HG03139 (cell line): ENCODE measurements around the gene CYB5A.
A peak's percentile ranks its signal among the peaks of the same experiment; 100 is the strongest.

Experiments used
- ATAC-seq: cut with Tn5 transposase; IDR thresholded peaks from one replicate; pipeline ENCODE4 v1.9.1; 2021; ENCODE audit not compliant: unreplicated experiment

CYB5A gene

GRCh38 chr18:74278058-74278457, 13.7 kb downstream of the CYB5A start:
- no peak for ATAC-seq

DNA sequence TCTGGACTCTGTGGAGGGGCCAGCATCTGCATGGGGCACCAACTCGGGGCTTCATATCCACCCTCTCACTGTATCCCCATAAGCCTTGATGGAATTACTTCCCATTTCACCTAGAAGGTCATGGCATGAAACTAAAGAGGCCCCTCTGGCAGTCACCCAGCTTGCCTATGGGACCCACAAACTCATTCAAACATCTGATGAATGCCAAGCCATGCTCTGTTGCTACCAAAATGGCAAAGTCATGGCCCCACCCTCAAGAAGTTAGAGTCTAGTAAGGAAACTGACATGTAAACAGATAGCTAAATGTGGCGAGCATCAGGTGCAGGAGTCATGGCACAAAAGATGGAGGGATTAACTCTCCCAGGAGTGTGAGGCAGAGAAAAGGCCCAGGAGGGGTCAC, 14.5 kb downstream of the CYB5A start:
- no peak for ATAC-seq

DNA sequence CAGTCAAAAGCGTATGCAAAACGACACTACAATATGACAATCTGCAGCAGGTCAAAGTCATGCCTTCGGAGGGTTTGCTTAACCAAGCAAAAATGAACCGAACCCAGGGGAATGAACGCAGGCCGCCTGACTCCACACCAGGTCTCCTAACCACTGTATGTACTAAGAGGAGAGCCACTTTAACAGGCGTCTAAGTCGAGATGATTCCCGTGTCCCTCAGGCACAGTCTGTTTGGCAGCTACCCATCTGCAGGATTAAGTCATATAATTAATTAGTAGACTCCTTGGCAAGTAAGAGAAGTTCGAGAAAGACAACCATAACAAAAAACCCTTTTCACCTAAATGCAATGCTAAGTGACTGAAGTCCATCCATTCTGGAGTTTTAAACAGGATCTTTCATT, 15.2 kb downstream of the CYB5A start:
- no peak for ATAC-seq

DNA sequence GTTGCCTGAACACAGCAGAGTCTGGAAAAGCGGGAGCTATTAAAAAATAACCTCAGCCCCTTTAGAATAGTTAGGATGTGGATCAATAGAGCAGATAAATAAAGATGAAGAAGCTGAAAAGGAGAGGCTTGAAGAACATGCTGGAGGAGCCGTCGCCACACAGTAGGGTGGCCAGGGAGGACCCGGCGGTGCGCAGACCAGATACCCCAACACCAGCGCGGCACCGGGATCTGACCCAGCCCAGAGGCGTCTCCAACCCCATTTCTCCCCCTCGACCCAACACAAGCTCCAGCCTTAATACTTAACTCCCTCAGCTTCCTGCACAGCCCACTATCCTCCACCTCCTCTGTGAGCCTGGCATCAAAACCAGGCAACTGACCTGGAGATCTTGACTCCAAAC, 16.0 kb downstream of the CYB5A start:
- ATAC-seq: no peak

DNA sequence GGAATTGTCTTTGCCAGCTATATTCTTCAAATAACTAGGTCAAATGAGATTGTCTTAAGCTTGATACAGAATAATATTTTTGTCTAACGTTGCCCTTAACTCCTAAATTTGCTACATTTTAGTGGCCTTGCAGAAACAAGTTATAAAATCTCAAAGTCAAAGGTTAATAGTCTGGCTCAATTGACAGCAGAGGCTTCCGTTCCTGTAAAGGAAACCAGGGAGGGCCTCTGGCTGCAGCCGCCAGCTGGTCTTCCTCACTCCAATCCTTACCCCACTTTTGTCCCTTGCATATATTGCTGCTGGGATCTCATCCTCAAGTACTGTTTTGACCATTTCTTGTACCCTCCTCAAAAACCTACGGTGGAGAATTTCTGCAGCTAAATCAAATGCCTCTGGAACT, 17.1 kb downstream of the CYB5A start:
- no peak for ATAC-seq

- no peak for ATAC-seq
These were observed 18.4 kb downstream of the CYB5A start for GRCh38 chr18:74273394-74273793.

DNA sequence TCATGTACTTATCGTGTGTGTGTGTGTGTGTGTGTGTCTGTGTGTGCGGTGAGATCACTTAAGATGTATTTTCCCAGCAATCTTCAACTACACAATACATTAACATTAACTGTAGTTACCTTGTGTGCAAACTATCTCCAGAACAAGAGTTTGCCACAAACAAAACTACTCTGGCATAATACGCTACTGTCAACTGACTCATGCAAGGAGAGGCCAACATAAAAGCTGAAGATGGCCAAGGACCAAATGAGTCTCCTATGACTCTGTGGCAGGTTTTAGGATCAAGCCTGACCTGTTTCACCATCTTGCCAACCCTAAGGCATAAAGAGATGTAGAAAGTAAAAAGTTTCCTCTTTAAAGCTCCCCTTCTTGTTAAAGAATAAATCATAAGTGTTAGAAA, 20.1 kb downstream of the CYB5A start:
- ATAC-seq: no peak

DNA sequence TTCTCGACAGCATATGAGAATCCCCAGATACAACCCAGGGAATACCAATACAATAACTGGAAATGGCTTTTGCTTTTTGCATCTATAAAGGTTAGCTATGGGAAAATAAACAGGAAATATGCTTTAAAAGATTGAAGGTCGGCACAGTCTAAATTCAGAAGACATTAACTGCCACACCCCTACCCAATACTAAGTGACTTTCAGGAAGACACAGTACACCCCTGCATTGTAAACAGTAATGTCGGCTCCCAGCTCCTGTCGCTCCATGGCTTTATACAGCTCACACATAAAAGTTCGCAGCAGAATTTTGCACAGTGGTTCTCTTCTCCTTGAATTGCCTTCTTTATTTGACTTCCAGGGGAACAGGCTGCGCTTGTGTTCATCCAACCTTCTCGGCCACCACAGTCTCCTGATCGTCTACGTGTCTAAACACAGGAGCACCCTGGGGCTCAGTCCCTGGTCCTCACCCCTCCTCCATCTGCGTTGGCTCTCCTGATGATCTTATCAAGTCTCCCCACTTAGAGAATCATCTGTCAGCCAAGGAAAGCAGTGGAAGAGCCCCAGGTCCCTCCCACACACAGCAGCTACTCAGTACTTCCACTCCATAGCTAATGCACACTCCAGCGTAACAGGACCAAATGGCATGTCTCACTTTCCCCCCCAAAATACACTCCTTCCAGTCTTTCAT, 22.7 kb downstream of the CYB5A start:
- ATAC-seq: no peak

- ATAC-seq: no peak
These were observed 23.6 kb downstream of the CYB5A start for GRCh38 chr18:74268175-74268574.

- no peak for ATAC-seq
These were observed 25.6 kb downstream of the CYB5A start for GRCh38 chr18:74266161-74266560.

DNA sequence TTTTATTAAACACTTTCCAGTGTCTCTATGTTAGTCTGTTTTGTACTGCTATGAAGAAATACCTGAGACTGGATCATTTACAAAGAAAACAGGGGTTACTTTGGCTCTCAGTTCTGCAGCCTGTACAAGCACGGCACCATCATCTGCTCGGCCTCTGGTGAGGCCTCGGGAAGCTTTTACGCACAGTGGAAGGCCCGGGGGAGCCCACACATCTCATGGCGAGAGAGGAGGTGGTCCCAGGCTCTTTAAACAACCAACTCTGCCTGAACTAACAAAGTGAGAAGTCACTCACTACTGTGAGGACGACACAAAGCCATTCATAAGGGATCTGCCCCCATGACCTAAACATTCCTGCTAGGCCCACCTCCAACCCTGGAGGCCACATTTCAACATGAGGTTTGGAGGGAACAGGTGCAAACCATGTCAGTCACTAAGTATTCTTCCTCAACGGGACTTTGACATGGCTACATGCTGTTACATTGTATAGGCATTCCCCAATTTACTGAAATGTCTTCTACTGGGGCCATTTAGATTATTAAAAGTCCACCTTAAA, 26.1 kb downstream of the CYB5A start:
- ATAC-seq: no peak

DNA sequence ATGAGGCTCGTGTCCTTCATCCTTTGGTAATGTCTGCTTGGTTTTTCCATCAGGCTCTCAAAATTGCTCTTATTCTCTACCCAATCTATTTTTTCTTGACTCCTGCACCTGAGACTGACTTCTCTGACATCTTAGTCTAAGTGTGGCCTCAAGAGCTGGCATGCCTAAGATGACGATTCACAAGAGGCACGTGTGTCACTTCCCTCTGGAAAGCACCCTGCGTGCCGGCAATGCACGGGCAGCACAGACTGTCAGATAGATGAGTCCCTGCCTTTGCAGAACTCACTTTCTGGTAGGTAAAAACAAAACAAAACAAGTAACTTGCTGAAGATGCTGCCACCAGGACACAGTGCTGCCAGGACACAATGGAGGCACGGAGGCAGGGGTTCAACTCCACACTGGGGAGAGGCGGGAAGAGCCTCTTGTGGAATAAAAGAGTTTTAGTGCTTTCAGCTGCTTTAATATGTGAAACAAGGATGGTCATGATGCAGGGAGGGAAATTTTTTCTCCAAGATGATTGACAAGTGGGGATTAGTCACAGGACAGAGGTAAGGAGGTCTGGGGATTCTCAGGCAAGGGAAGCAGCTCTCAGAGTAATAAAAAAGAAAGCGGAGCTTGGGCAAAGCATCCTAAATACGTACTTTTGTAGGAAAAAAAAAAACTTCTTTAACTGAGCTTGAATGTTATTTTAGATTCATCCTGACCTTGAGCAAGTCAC, 27.3 kb downstream of the CYB5A start:
- peak; percentile 60 for ATAC-seq

DNA sequence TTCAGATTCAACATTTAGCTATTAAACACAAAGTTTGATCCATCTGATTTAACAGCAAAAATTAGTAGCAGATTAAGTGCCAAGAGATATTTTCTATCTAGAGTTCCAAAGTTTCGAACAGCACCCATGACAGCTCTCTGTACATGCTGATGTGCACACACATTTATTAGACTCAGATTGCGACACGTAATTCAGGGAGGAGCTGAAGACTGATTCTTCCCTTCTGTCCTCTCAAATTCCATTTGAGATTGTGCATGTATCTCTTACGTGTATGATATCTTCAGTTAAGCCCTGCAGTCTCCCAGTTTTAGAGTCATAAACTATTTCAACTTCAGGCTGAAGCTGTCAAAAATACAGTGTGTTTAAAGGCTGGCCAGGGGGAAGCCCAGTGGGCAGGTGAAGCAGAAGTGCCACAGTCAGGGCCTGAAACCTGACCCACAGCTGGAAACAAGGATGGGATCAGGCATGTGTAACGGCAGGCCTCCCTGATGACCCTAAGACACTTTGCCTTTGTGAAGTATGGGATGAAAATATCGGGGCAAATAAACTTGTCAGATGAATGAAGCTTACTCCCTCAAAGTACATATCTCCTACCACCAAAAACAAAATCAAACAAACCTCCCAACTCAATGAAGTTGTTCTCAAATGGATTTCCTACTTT, 30.6 kb downstream of the CYB5A start:
- no peak for ATAC-seq

- no peak for ATAC-seq
These were observed 32.4 kb downstream of the CYB5A start for GRCh38 chr18:74259347-74259746.

- ATAC-seq: no peak
These were observed 34.7 kb downstream of the CYB5A start for GRCh38 chr18:74257083-74257482.

DNA sequence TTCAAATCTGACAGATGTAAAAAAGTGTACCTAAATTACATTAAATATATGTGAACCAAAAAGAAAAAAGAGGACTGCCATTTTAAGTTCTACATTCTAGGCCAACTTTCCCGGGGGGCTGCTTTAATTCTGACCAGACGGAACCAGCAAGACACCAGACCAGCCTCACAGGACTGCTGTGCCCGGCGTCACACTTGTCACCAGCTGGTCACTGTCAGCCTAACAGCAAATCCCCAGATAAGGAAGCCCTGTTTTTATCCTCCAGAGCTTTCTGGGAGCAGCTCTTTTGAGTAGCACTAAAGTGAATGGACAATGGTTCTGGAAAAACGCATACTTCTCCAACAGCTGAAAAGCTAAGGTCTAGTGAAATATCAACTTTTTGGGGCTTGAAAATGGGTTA, 35.6 kb downstream of the CYB5A start:
- no peak for ATAC-seq

DNA sequence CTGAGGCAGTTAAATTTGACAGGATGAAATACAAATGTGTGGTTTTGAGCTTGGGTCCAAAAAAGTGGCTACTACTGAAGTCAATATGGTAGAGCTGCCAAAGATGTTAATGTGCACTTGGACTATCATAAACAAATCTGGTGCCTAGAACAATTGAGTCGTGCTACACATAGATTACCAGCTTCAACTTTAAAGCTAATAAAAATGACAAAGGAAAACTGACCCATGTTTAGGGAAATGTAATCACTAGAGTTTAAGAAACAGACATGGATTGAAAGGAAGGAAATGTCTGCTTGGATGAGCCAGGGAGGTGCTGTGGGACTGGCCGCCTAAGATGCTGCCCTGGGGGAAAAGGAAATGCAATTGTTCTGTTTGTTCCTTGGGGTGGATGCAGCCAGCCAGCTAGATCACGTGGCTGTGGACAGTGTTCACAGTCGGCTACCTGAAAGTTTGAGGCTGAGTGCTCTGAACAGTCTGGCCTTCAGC, 36.6 kb downstream of the CYB5A start:
- ATAC-seq: no peak

- ATAC-seq: no peak
These were observed 39.7 kb downstream of the CYB5A start for GRCh38 chr18:74252039-74252395.

GRCh38 chr18:74251297-74252038, 40.3 kb downstream of the CYB5A start:
- no peak for ATAC-seq

GRCh38 chr18:74250131-74250530, 41.6 kb downstream of the CYB5A start:
- no peak for ATAC-seq
